GM19239 (cell line): ENCODE results near the gene NHERF1.

Experiments used
- DNase-seq: peaks from one replicate; pipeline ENCODE4 v3.0.0; 2011; ENCODE audit warnings: low spot score; ENCODE audit not compliant: insufficient read length
- FAIRE-seq: peaks from 2 replicates; lab custom pipeline; 2011; peaks lifted over from hg19 to GRCh38; lab: Jason Lieb, UNC

NHERF1 gene

DNA sequence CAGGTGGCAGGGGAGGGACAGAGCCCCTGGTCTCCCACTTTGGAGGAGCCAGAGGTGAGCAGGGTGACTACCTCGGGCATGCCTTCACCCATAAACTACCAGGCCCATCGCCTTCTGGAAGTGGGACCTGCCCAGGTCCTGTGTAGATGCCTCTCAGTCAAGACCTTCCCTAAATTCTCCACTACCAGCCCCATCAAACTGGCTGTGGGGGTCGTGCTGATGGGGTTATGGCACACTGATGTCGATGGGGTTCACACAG lies 17.2 kb upstream of the NHERF1 start:
- FAIRE-seq: no peak

DNA sequence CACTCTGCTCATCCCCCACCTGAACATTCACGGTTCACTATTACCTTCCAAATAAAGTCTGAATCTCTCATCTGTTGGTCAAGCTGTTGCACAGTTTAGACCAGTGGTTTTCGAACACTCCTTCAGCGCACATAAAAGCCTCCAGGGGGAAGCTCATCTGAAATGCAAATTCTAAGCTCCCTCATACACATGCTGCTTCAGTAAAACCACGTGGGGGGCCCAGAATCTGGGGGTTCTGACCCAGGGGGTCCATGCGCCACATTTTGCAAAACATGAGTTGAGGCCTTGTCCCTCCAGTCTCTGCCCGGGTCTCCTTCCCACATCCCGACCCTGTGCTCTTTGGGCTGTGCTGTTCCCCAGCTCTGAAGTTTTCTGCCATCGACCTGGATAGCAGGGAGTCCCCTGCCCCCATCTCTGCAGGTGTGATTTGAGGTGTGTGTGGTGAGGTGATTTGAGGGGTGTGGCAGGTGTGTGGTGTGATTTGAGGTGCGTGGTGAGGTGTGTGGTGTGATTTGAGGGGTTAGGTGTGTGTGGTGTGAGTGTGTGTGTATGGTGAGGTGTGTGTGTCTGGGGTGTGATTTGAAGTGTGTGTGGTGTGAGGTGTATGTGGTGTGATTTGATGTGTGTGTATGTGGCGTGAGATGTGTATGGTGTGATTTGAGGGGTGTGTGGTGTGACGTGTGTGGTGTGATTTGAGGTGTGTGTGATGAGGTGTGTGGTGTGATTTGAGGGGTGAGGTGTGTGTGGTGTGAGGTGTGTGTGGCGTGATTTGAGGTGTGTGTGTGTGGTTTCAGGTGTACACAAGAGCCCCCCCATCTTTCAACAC lies 16.2 kb upstream of the NHERF1 start:
- DNase-seq (no peak), FAIRE-seq (no peak)

More for the DNA sequence above, 17.2 kb upstream of the NHERF1 start:
- DNase-seq: no peak

DNA sequence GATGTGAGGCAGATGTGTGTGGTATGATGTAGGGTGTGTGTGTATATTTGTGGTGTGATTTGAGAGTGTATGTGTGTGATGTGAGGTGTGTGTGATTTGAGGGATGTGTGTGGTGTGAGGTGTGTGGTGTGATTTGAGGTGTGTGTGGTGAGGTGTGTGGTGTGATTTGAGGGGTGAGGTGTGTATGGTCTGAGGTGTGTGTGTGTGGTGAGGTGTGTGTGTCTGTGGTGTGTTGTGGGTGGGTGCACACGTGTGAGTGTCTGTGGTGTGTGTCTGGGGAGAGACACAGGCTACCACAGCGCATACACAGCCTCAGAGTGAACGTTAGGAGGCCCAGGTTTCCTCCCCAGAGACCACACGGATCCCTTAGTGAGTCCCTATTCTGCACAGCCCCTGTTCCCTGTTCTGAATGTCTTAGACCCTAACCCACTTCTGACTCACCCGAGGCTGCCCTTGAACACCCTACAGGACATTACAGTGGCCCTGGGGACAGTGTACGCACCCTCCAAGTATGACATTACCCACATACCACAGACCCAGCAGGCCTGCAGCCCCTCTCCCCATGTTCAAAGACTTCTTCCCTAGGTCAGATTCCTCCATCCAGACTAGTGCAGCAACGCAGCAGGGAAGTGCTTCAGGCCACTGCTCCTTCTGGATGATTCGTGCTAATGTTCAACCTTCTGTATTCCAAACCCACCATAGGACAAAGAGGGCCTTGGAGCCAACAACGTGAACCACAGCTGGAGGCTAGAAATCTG lies 14.9 kb upstream of the NHERF1 start:
- DNase-seq (no peak), FAIRE-seq (no peak)

DNA sequence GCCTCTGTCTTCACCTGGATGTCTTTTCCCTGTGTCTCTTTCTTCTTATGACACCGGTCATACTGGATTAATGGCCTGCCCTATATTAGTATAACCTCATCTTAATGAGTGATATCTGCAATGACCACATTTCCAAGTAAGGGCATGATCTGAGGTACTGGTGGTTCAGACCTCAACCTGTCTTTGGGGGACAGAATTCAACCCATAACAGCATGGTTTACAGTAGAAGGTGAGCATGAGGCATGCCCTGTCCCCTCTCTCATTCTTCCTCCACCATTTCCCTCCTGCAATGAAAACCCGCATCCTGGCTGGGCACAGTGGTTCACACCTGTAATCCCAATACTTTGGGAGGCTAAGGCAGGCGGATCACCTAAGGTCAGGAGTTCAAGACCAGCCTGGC lies 14.2 kb upstream of the NHERF1 start:
- no peak for DNase-seq
- no peak for FAIRE-seq

DNA sequence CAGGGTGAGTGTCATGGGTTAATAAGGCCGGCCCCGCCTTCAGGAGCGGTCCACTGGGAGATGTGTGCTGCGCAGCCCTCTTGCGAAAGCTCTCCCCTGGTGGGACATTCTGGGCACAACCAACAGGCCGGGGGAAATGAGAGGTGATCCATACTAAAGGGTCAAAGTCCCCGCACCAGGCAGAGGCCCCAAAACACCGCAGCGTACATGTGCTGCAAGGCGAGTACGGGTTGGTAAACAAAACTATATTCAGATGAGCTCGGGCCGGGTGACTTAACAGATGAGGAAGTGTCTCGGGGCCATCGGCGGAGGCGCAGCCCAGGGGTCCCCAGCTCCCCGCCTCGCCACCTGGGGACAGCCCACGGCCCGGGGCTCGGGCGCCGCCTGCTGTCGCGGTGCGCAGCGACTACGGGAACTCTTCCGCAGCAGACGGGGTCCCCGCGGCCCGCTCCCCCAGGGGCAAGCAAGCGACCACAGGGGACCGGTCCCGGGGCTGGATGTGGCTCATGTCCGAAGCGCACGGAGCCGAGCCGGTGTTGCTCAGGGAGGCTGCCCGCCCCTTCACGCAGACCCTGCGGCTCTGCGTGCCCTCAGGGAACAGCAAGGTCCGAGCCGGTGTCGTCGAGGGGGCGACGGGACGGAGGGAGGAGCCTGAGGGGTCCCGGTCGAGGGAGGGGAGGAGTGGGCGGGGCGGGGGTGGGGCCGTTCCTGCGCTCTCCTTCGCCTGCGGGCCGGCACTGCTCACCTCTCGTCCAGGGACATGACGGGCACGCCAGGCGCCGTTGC lies 11.7 kb upstream of the NHERF1 start, which contains the start of gene RAB37:
Gene RAB37 (plus strand): TSS at position 744 of the 786 bp plus-strand sequence. CDS start 17 bp downstream, at position 761.
- FAIRE-seq: peak; percentile 47
- no peak for DNase-seq

DNA sequence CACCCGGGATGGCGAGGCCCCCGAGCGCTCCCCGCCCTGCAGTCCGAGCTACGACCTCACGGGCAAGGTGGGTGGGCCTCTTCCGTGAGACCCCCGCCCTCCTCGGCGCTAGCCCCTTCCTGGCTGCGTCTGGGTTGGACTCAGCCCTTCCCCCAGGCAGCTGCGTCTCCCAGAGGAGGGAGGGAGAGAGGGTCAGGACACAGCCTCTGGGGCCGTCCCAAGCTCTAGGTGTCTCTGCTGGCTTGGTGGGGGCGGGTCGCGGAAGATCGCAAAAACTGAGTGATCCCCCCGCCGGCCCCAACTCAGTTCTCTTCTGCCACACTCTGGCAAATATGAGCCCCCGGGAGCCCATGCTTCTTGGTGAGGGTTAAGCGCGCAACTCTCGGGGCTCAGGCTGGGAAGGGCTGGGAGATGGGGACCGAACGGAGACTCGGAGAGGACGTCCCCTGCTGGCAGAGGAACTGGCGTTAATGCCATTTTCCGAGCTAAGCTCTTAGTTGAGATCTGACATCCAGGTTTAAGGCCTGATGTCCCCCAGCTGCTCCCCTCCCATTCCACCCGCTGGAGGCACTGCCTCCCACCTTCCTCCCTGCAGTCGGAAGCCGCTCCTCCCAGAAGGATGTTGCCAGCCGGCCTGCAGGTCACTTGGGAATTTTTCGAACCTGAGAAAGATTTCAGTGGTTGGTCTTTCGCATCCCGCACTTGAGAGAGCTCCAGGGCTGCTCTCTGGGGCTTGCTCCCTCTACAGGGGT lies 11.0 kb upstream of the NHERF1 start:
- FAIRE-seq: peak; percentile 47
- DNase-seq: no peak

DNA sequence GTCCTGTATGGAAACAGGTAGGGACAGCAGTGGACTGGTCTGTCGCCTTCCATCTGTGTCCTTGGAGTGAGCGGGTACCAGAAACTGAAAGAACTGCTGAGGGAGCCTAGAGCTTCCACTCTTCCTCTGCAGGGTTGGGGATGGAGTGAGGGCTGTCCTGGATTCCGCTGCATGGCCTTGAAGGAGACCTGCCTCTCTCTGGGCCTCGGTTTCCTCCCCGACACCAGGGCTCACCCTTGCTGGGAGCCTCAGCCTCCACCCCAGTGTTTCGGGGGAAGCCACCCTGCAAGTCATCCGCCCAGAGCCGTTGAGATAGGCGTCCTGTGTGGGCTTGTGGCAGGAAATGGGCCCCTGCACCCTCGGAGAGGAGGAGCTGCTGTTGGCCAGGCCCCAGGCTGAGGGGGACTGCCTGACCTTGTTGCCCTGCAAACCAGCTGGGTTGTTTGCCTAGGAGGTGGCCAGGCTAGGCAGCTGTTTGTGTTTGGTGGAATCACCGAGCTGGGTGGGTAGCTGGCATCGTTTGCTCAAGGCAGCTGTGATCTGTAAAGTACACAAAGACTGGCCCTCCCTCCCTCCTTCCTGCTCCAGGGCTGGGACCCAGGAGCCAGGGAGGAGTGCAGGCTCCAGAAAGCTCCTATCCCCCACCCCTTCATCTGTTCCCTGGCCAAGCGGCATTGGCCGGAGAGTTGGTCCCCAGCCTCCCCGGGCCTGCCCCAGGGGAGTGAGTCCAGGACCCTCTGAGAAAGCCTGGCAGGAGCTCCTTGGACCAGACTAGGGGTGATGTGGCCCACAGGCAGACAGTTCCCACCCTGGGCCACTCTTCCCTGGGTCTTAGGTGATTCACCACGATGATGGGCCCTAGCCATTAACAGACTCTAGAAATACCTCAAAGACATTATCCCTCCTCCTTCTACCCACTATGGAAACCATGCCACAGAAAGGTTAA lies 10.1 kb upstream of the NHERF1 start:
- DNase-seq (peak; percentile 58), FAIRE-seq (peak; percentile 76)

DNA sequence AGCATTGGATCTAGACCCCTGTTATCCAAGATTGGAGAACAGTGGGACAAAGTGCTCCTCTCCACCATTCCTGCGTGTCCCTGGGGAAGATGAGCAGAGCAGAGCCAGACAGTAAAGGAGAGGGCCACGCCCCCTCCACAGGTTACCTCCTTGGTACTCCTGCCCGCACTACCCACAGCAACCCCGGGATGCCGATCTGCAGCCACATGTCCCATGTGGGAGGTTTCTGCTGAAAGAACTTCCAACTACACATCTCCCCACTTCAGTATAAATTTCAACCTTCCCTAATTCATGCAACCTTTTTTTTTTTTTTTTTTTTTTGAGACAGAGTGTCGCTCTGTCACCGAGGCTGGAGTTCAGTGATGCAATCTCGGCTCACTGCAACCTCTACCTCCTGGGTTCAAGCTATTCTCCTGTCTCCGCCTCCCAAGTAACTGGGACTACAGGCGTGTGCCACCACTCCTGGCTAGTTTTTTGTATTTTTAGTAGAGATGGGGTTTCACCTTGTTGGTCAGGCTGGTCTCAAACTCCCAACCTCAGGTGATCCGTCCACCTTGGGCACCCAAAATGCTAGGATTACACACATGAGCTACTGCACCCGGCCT lies 9.1 kb upstream of the NHERF1 start:
- FAIRE-seq: no peak
- DNase-seq: no peak

DNA sequence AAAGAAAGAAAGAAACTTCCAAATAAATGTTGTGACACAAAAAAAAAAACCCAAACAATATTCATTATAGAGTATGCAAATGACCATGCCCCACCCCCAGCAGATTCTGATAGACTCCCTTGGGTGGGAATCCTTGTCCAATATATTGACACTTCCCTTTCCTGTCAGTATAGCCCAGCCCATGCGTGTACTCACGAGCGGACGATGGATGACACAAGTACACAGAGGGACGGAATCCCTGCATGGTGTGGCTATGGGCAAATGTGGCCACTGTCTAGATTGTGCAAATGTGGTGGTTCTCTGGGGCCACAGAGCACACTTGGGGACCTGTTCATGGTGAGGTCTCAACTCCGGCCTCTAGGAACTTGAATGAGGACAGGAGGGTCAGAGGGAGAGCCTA lies 8.3 kb upstream of the NHERF1 start:
- DNase-seq (no peak), FAIRE-seq (no peak)

DNA sequence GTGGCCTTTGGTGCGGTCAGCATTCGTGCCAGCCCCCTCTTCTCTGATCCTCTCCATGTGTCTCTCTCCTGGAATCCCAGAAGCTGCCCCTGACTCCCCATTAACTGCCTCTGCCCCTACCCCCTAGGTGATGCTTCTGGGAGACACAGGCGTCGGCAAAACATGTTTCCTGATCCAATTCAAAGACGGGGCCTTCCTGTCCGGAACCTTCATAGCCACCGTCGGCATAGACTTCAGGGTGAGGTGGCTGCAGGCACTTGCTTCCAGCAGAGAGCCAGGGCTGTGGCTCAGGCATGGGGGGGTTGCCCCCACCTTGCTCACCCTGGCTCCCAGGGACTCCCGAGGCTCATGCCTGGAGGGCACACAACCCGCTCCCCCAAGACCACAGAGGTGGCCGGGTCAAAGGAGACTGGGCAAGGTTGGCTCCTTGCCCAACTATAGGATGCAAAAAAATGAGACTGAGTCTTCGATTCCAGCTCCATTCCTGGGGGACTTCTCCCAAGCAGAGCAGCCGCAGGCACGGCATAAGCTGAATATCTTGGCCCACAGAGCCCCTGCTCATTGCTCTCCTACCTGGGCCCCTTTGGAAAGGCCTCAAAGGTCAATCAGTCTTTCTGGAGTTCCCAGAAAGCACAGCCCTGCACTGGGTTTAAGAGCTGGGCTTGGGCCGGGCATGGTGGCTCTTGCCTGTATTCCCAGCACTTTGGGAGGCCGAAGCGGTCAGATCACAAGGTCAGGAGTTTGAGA lies 7.6 kb upstream of the NHERF1 start:
- FAIRE-seq (no peak), DNase-seq (no peak)

DNA sequence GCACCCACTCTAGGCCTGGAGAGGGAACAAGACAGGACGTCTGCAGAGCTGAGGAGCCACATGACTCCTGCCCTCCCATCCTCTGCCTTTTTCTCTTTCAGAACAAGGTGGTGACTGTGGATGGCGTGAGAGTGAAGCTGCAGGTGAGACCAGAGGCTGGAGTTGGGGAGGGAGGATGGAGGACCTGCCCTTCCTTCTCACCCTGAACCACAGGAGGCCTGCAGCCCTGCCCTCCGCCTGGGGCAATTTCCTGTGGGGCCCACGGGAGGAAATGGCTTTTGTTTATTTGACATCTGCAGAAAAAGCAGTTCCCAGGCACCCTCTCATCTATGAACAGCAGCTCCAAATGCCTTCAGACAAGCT lies 6.3 kb upstream of the NHERF1 start:
- FAIRE-seq: peak; percentile 89

DNA sequence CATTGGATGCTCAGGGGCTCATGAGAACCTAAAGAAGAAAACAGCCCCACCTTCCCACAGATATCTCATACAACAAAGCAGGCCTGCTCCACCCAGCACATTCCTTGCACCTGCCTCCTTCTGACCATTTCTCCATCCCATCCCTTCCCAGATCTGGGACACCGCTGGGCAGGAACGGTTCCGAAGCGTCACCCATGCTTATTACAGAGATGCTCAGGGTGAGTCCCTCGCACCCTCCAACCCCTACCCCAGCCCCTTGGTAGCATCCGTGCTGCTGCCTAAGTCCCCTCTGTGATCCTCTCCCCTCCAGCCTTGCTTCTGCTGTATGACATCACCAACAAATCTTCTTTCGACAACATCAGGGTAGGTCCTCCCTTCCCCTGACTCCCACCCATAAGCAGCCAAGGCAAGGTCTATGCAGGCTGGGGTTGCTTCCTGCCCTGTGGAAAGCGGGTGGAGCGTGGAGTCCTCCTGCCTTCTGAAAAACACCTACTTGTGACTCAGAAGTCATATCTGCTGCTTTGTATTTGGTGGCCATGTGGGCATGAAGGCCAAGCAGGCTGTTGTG lies 5.4 kb upstream of the NHERF1 start:
- DNase-seq (no peak), FAIRE-seq (no peak)

More for the DNA sequence above, 6.3 kb upstream of the NHERF1 start:
- DNase-seq: peak; percentile 56

DNA sequence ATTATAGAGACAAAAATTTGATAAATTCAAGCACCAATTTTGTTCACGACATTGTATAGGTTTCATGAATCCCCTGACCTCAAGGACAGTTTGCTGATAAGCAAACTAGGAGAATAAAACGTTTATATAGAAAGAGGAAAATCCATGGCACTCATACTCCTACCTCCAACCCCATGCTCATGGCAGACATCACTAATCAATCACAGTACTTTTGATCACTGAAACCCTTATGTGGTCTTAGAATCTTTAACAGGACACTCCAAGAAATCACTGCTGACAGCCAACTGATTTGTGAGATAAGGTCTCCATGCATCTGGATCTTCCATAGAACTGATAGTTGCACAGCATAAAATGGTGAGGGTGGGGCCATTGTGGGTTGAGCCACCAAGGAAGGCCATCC lies 4.7 kb upstream of the NHERF1 start:
- DNase-seq (no peak), FAIRE-seq (no peak)

DNA sequence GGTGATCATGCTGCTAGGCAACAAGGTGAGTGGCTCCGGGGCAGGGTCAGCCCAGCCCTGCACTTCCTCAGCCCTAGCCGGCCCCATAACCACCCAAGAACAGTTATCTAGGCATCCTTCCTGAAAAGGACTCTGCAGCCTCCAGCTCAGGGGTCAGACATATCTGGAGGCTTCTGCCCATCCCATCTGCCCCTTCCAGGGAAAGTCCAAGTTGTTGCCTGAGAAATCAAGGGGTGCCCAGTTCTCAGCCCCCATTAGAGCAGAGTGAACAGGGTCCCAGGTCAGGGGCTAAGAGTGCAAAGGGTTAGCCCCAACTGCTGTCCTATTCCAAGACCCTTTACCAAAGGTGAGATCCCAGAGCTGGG lies 4.1 kb upstream of the NHERF1 start:
- FAIRE-seq (no peak), DNase-seq (no peak)

DNA sequence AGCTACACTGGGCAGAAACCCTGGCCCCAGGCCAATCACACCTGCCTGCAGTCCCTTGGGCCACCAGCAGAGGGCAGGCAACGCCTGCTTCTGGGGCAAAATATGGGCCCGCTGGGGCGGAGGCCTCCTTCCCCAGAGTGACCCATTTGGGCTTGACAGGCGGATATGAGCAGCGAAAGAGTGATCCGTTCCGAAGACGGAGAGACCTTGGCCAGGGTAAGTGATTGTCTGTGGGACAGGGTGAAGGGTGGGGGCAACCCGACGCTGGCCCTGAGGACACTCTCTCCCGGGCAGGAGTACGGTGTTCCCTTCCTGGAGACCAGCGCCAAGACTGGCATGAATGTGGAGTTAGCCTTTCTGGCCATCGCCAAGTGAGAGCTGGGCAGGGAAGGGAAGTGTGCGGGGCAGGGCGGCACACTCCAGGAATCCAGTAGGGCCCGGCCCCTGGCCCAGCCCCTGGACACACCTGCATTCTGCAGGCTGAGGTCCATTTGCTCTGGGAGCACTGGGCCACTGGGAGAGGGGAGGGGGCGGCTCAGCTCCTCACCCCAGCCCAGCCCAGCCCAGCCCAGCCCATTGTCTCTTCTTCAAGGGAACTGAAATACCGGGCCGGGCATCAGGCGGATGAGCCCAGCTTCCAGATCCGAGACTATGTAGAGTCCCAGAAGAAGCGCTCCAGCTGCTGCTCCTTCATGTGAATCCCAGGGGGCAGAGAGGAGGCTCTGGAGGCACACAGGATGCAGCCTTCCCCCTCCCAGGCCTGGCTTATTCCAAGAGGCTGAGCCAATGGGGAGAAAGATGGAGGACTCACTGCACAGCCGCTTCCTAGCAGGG lies 3.5 kb upstream of the NHERF1 start:
- FAIRE-seq: peak; percentile 88
- peak; percentile 65 for DNase-seq

DNA sequence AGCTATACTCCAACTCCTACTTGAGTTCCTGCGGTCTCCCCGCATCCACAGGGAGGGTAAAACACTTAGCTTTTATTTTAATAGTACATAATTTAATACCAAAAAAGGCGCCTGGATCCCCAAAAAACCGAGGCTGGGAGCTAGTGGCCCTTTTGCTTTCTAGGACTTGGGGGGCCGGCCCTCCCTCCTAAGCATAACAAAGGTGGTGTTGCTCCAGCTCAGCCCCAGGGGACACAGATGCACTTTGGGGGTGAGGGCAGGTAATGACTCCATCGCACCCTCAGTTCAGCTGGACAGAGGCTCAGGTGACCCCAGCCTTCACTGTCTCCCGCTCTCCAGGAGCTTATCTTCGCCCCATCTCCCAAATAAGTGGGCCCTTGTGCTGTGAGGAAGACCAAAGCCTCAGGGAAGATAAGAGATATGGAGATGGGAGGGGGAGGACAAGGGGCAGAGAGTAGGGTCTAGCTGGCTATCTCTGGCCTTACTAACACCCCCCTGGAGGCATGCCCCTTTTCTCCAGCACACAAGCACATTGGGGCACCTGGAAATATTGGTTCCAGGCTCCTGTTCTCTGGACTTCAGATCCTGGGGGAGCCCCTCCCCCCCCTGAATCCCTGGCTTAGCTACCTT lies 2.8 kb upstream of the NHERF1 start:
- FAIRE-seq: no peak
- DNase-seq: no peak

DNA sequence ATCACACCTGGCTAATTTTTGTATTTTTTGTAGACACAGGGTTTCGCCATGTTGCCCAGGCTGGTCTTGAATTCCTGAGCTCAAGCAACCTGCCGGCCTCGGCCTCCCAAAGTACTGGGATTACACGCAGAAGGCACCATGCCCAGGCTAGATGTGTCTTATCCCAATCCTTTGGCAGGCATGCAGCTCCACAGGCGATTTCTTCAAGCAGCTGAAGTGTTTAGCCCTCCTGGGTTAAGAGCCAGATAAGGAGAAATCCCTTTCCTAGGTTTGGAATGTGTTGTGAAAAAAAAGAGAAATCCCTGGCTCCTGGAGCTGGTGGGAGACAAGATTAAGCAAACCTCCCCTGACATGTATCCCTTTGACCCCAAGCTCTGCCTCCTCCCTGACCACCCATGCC lies 2.1 kb upstream of the NHERF1 start:
- DNase-seq (no peak), FAIRE-seq (no peak)
